SH-SY5Y (cell line): ENCODE data around the gene RBM18.

Source experiments
- GATA2 ChIP-seq: IDR thresholded peaks from 2 replicates; pipeline ENCODE4 v1.6.1; 2011; ENCODE audit warnings: mild to moderate bottlenecking, low read depth, low read length
- GATA3 ChIP-seq: IDR thresholded peaks from 2 replicates; pipeline ENCODE4 v1.6.1; 2011; ENCODE audit warnings: low read depth, mild to moderate bottlenecking, low read length, moderate library complexity

GRCh38 chr9:122277285-122277897, 12.8 kb upstream of the RBM18 start:
- no peak for TF ChIP-seq GATA2
- no peak for TF ChIP-seq GATA3
